ENCODE results near the gene SGK1. TPM values are rescaled to one million over a fixed set of nuclear protein-coding genes. Genes with fewer than 3 reads are reported as not detected.

The SGK1 gene
- total RNA-seq: 100 to 1,000 TPM in 1 of 6 experiments, 10 to 100 TPM in 5; 15.9 to 149 (median 43.0) TPM
- long read RNA-seq, partial matches to known transcripts: 0 of 3 reads
- long read RNA-seq, other reads (novel, unspliced or antisense): 0 of 3 reads

- Histone ChIP-seq H3K27me3 (no peaks in the 10 kb centered on the region), H3K4me1 (peaks cover 0 to 9% (median 2%) of the 10 kb centered on the region in 4 donors), H3K36me3 (no peaks in the 10 kb centered on the region), H3K4me3 (peak within 1 kb of the TSS; percentile 36 to 46 (median 39)), H3K27ac (no peak within 1 kb of the TSS), H3K9me3 (no peaks in the 10 kb centered on the region)
- ATAC-seq (peak; percentile 56 to 67 (median 66)), DNase-seq (peak in 1 of 3 donors; percentile 27)
- intact Hi-C loops (cut with DNase I): no loop called here
- 3% methylated on average over 23 of the region's 33 CpGs for WGBS (ENCODE audit: insufficient coverage, low coverage, low lambda C conversion rate, missing lambda C conversion rate)
- TF ChIP-seq POLR2A (IDR thresholded peaks at IDR 0.05) (no peak), CTCF (IDR thresholded peaks at IDR 0.05) (no peak)
Observed at GRCh38 chr6:134317471-134318131, at the start of gene SGK1. Gene SGK1, minus strand, starts transcription at chr6:134318112. Its CDS starts 652 bp downstream, at chr6:134317460.

- H3K27ac ChIP-seq: no peak overlapping the region
- 63% methylated on average over 2 of the region's 2 CpGs for WGBS (ENCODE audit: insufficient coverage, low coverage, low lambda C conversion rate, missing lambda C conversion rate)
- peaks cover 0 to 2% (median 0%) of the 10 kb centered on the region in 4 donors for H3K4me1 ChIP-seq
- TF ChIP-seq POLR2A (IDR thresholded peaks at IDR 0.05) (no peak), CTCF (IDR thresholded peaks at IDR 0.05) (no peak)
- ATAC-seq (peak in 1 of 4 donors; percentile 51), DNase-seq (no peak)
- H3K27me3 ChIP-seq: no peaks in the 10 kb centered on the region
- intact Hi-C loops (cut with DNase I): no loop called here
- H3K9me3 ChIP-seq: no peaks in the 10 kb centered on the region
- H3K4me3 ChIP-seq: no peak overlapping the region
- no peaks in the 10 kb centered on the region for H3K36me3 ChIP-seq
Observed at GRCh38 chr6:134363323-134364039, 45.6 kb upstream of the SGK1 start.

- no peak overlapping the region for H3K27ac ChIP-seq
- peak; percentile 37 to 89 (median 74) for ATAC-seq
- H3K4me3 ChIP-seq: no peak overlapping the region
- no peaks in the 10 kb centered on the region for H3K36me3 ChIP-seq
- no peak for TF ChIP-seq CTCF (IDR thresholded peaks at IDR 0.05)
- TF ChIP-seq POLR2A (IDR thresholded peaks at IDR 0.05): no peak
- 33% methylated on average over 3 of the region's 6 CpGs for WGBS (ENCODE audit: insufficient coverage, low coverage, low lambda C conversion rate, missing lambda C conversion rate)
- peaks cover 0 to 2% (median 0%) of the 10 kb centered on the region in 4 donors for H3K4me1 ChIP-seq
- H3K27me3 ChIP-seq: no peaks in the 10 kb centered on the region
- intact Hi-C loops (cut with DNase I): no loop called here
- H3K9me3 ChIP-seq: no peaks in the 10 kb centered on the region
- DNase-seq: no peak
Observed at GRCh38 chr6:134361011-134361410, 43.1 kb upstream of the SGK1 start.

- Histone ChIP-seq H3K4me3 (no peak overlapping the region), H3K9me3 (no peaks in the 10 kb centered on the region), H3K27me3 (no peaks in the 10 kb centered on the region), H3K4me1 (peaks cover 0 to 2% (median 0%) of the 10 kb centered on the region in 4 donors), H3K36me3 (no peaks in the 10 kb centered on the region), H3K27ac (no peak overlapping the region)
- no peak for ATAC-seq
- 74% methylated on average over 2 of the region's 2 CpGs for WGBS (ENCODE audit: insufficient coverage, low coverage, low lambda C conversion rate, missing lambda C conversion rate)
- DNase-seq: no peak
- intact Hi-C loops (cut with DNase I): no loop called here
- TF ChIP-seq CTCF (IDR thresholded peaks at IDR 0.05): no peak
- no peak for TF ChIP-seq POLR2A (IDR thresholded peaks at IDR 0.05)
Observed at GRCh38 chr6:134359302-134359701, 41.4 kb upstream of the SGK1 start.
